ENCODE measurements around the gene CKAP5.
A peak's percentile ranks its signal among the peaks of the same experiment; 100 is the strongest.
"Not testable (repeated sequence)": the region's sequence is repeated elsewhere in the genome, so short reads cannot be mapped to it uniquely, and the experiment has no call there.

The CKAP5 gene

GRCh38 chr11:46850829-46851380 lies 4.8 kb upstream of the CKAP5 start:
- DNase-seq: no peak

- no peak for DNase-seq
These were observed 3.6 kb upstream of the CKAP5 start for GRCh38 chr11:46849631-46850030.

GRCh38 chr11:46846510-46846830 lies 390 bp upstream of the CKAP5 start:
- DNase-seq: no peak

- no peak for DNase-seq
These were observed 690 bp downstream of the CKAP5 start for GRCh38 chr11:46845440-46845739.

- DNase-seq: no peak
These were observed 6.0 kb downstream of the CKAP5 start for GRCh38 chr11:46840116-46840515.

- no peak for DNase-seq
These were observed 7.6 kb downstream of the CKAP5 start for GRCh38 chr11:46838501-46838900.

GRCh38 chr11:46837860-46838259 lies 8.2 kb downstream of the CKAP5 start:
- no peak for DNase-seq

GRCh38 chr11:46836870-46837269 lies 9.2 kb downstream of the CKAP5 start:
- DNase-seq: no peak

- DNase-seq: no peak
These were observed 9.6 kb downstream of the CKAP5 start for GRCh38 chr11:46836431-46836830.

- DNase-seq: no peak
These were observed 10.2 kb downstream of the CKAP5 start for GRCh38 chr11:46835897-46836296.

- DNase-seq: no peak
These were observed 11.3 kb downstream of the CKAP5 start for GRCh38 chr11:46834821-46835220.

- DNase-seq: no peak
These were observed 13.4 kb downstream of the CKAP5 start for GRCh38 chr11:46832511-46833214.

- DNase-seq: no peak
These were observed 18.1 kb downstream of the CKAP5 start for GRCh38 chr11:46827995-46828394.

- peak; percentile 46 for DNase-seq
These were observed 19.6 kb downstream of the CKAP5 start for GRCh38 chr11:46826310-46827044.

- no peak for DNase-seq
These were observed 37.2 kb downstream of the CKAP5 start for GRCh38 chr11:46808799-46809431.

- no peak for DNase-seq
These were observed 44.2 kb downstream of the CKAP5 start for GRCh38 chr11:46801694-46802470.

GRCh38 chr11:46800177-46800576 lies 45.9 kb downstream of the CKAP5 start:
- DNase-seq: no peak

- DNase-seq: not testable (repeated sequence)
These were observed 46.4 kb downstream of the CKAP5 start for GRCh38 chr11:46799725-46800124.

- no peak for DNase-seq
These were observed 67.7 kb downstream of the CKAP5 start for GRCh38 chr11:46778416-46778815.

GRCh38 chr11:46776878-46777277 lies 69.2 kb downstream of the CKAP5 start:
- no peak for DNase-seq

- DNase-seq: no peak
These were observed 76.4 kb downstream of the CKAP5 start for GRCh38 chr11:46769636-46770221.

GRCh38 chr11:46766656-46767055 lies 79.4 kb downstream of the CKAP5 start:
- no peak for DNase-seq

GRCh38 chr11:46762248-46762647 lies 83.8 kb downstream of the CKAP5 start:
- no peak for DNase-seq
